NCI-H1105 (cell line): Measurements from ENCODE around the gene MT1F.

Experiments used
- DNase-seq: peaks from one replicate; lab custom pipeline; 2025; lab: John Stamatoyannopoulos, UW

MT1F gene

GRCh38 chr16:56625943-56626654, 31.7 kb upstream of the MT1F start:
- no peak for DNase-seq

GRCh38 chr16:56626685-56627084, 31.1 kb upstream of the MT1F start:
- DNase-seq = no peak

GRCh38 chr16:56628486-56629350, 29.0 kb upstream of the MT1F start:
- DNase-seq = no peak

GRCh38 chr16:56629531-56629930, 28.2 kb upstream of the MT1F start:
- DNase-seq = no peak

- no peak for DNase-seq
These were observed 27.6 kb upstream of the MT1F start for GRCh38 chr16:56630134-56630533.

DNA sequence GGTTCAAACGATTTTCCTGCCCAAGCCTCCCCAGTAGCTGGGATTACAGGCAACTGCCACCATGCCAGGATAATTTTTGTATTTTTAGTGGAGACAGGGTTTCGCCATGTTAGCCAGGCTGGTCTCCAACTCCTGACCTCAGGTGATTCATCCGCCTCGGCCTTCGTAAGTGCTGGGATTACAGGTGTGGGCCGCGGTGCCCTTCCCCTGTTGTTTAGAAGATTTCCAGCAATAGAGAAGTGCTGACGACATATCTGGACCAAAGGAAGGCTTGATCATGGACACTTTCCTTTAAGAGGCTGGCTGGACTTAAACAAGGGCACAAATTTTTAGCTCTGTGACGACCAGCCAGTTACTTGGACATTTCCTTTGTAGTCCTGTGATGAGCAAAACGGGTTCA, 26.6 kb upstream of the MT1F start:
- DNase-seq = no peak

DNA sequence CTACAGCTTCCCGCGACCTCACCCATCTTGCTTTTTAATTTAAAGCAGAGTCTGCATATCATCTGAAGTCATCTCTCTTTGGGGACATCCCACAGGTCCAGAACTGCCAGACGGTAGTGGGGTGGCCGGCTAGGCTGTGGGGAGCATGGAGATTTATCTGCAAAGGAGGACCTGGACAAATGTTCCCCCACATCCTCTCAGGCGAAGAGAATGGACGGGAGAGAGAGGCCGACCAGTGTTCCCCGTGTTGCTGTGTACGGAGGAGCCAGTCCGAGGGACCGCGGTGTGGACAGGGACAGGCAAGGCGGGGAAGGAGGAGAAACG, 26.0 kb upstream of the MT1F start:
- DNase-seq = no peak

GRCh38 chr16:56632156-56632847, 25.5 kb upstream of the MT1F start, which contains the start of gene MT1M:
Gene MT1M, plus strand, starts transcription at chr16:56632659. Its CDS starts 73 bp downstream, at chr16:56632732.
- no peak for DNase-seq

DNA sequence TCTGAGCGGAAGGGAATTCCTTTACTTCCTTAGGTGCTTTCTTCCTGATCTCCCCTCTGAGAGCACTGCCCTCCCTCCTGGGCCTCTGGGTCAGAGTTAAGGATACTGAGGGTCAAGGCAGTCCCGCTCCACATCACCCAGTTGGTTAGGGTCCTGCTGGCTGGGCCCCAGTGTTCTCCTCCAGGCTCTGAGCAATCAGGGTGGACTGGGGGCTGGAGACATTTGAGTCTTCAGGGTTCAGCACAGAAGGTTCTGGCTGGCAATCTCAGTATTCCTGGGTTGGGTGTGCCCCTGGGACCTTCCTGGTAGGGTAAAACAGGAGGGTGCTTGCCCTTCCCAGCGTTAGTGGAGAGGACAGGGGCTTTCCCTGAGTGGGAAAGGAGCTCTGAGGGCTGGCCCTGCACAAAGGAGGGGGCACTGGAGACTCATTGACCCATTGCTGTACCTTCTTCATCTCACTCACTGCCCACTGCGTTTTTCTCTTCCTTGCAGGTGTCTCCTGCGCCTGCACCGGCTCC, 24.9 kb upstream of the MT1F start:
- no peak for DNase-seq

- DNase-seq = no peak
These were observed 24.2 kb upstream of the MT1F start for GRCh38 chr16:56633535-56633934.

DNA sequence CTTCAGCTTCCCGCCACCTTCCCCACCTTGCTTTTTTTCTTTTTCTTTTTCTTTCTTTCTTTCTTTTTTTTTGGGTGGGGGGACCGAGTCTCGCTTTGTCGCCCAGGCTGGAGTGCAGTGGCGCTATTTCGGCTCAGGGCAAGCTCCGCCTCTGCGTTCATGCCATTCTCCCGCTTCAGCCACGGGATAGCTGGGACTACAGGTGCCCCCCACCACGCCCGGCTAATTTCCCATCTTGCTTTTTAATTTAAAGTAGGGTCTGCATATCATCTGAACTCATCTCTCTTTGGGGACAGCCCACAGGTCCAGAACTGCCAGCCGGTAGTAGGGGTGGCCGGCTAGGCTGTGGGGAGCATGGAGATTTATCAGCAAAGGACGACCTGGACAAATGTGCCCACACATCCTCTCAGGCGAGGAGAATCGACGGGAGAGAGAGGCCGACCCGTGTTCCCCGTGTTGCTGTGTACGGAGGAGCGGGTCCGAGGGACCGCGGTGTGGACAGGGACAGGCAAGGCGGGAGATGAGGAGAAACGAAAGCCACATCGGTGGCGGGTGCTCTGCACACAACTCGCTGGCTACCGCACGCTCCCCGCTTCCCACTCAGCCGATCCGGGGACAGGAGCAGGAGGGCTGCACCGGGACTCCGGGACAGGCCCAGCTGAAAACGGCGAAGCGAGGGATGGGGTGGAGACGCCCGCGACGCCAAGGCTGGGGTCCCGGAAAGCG, 22.9 kb upstream of the MT1F start:
- no peak for DNase-seq

GRCh38 chr16:56635441-56635967, 22.3 kb upstream of the MT1F start:
- no peak for DNase-seq

DNA sequence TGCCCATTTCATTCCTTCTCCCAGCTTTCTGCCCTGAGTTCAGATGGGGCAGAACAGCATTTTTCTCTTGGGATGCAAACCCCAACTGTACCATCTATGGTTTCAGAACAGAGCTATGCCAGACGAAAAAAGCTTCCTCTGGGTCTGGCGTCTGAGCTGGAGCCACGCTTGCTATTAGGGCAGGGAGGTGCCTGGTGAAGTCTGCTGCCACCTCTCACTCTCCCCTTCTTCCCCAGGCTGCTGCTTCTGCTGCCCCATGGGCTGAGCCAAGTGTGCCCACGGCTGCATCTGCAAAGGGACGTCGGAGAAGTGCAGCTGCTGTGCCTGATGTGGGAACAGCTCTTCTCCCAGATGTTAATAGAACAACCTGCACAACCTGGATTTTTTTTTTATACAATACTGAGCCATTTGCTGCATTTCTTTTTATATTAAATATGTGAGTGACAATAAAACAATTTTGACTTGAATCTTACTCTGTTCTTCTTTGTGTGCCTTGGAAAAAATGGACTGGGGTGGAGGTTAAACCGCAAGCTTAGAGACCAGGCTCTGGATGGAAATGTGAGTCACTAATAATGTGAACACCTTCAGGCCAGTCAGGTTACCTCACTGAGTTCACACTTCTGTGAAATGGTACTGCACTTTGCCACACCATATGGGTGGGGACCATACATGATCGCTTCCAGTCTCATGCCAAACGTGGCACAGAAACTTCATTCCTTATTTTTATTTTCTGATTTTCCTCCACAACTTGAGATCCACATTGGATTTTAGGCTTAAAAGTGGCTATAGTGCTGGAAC, 20.9 kb upstream of the MT1F start:
- DNase-seq = no peak

GRCh38 chr16:56637814-56638750, 19.7 kb upstream of the MT1F start, which contains the start of gene MT1A:
Gene MT1A, plus strand, starts transcription at chr16:56638666. Its CDS starts 73 bp downstream, at chr16:56638739.
- no peak for DNase-seq

DNA sequence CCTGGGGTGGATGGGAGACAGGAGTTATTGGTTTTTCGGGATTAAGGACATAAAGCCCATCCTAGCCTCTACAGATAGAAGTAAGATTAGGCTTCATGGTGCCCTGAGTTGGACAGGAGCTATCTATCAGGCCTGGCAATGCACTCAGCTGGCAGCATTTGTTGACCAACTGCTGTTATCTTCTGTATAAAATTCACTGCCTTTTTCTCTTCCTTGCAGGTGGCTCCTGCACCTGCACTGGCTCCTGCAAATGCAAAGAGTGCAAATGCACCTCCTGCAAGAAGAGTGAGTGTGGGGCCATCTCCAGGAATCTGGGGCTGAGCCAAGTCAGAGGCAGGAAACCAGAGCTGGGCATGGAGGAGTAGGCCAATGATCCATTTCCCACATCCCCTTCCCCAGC, 18.7 kb upstream of the MT1F start:
- no peak for DNase-seq

GRCh38 chr16:56640076-56640475, 17.7 kb upstream of the MT1F start:
- no peak for DNase-seq

GRCh38 chr16:56641166-56641565, 16.6 kb upstream of the MT1F start:
- no peak for DNase-seq

- DNase-seq = no peak
These were observed 14.5 kb upstream of the MT1F start for GRCh38 chr16:56643080-56643778.

DNA sequence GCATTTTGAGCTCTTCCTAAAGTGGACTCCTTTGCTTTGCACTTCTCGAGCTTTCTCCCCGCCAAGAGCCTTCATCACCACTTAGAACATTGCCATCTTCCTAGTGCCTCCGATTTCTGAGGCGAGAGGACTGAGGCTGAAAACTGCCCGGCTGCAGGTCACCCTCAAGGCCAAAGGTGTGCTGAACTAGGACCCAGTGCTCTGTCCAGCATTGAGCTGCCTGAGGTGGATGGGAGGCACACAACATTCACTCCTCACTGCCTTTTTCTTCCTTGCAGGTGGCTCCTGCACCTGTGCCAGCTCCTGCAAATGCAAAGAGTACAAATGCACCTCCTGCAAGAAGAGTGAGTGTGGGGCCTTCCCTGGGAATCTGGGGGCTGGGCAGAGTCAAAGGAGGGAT, 13.9 kb upstream of the MT1F start:
- DNase-seq = no peak
